Measurements from ENCODE around the gene GADD45G.

Gene GADD45G

GRCh38 chr9:89602978-89603766 is 1.6 kb upstream of the GADD45G start:
- Histone ChIP-seq H3K4me3 (ENCODE audit: low read length in 2 of 2) (peak overlapping the region; percentile 41 to 92), H3K36me3 (ENCODE audit: control insufficient read depth in 2 of 2, insufficient read depth in 2 of 2, low read length in 2 of 2) (peaks cover 0 to 3% of the 10 kb centered on the region in 2 donors), H3K27ac (ENCODE audit: low read length) (peak overlapping the region; percentile 58), H3K9me3 (ENCODE audit: control insufficient read depth in 2 of 2, low read length in 2 of 2) (no peaks in the 10 kb centered on the region), H3K9ac (ENCODE audit: low read length in 2 of 2) (peak overlapping the region; percentile 54 to 55), H3K27me3 (ENCODE audit: control insufficient read depth in 1 of 2, insufficient read depth in 2 of 2, low read length in 2 of 2) (no peaks in the 10 kb centered on the region), H3K4me1 (ENCODE audit: control insufficient read depth, insufficient read depth, low read length) (peaks cover 37% of the 10 kb centered on the region)

GRCh38 chr9:89603767-89604665 is 796 bp upstream of the GADD45G start:
- Histone ChIP-seq H3K36me3 (ENCODE audit: control insufficient read depth in 2 of 2, insufficient read depth in 2 of 2, low read length in 2 of 2) (peaks cover 0 to 3% of the 10 kb centered on the region in 2 donors), H3K27me3 (ENCODE audit: control insufficient read depth in 1 of 2, insufficient read depth in 2 of 2, low read length in 2 of 2) (no peaks in the 10 kb centered on the region), H3K9me3 (ENCODE audit: control insufficient read depth in 2 of 2, low read length in 2 of 2) (no peaks in the 10 kb centered on the region), H3K27ac (ENCODE audit: low read length) (peak overlapping the region; percentile 58), H3K4me3 (ENCODE audit: low read length in 2 of 2) (peak overlapping the region; percentile 41 to 92), H3K4me1 (ENCODE audit: control insufficient read depth, insufficient read depth, low read length) (peaks cover 37% of the 10 kb centered on the region), H3K9ac (ENCODE audit: low read length in 2 of 2) (peak overlapping the region; percentile 54 to 55)

- Histone ChIP-seq H3K4me1 (ENCODE audit: control insufficient read depth, insufficient read depth, low read length) (peaks cover 37% of the 10 kb centered on the region), H3K27me3 (ENCODE audit: control insufficient read depth in 1 of 2, insufficient read depth in 2 of 2, low read length in 2 of 2) (no peaks in the 10 kb centered on the region), H3K9me3 (ENCODE audit: control insufficient read depth in 2 of 2, low read length in 2 of 2) (no peaks in the 10 kb centered on the region), H3K4me3 (ENCODE audit: low read length in 2 of 2) (peak overlapping the region; percentile 86 to 92), H3K36me3 (ENCODE audit: control insufficient read depth in 2 of 2, insufficient read depth in 2 of 2, low read length in 2 of 2) (peaks cover 0 to 3% of the 10 kb centered on the region in 2 donors), H3K27ac (ENCODE audit: low read length) (peak overlapping the region; percentile 95), H3K9ac (ENCODE audit: low read length in 2 of 2) (peak overlapping the region; percentile 85 to 89)
These were observed 745 bp downstream of the GADD45G start for GRCh38 chr9:89605465-89606048.

DNA sequence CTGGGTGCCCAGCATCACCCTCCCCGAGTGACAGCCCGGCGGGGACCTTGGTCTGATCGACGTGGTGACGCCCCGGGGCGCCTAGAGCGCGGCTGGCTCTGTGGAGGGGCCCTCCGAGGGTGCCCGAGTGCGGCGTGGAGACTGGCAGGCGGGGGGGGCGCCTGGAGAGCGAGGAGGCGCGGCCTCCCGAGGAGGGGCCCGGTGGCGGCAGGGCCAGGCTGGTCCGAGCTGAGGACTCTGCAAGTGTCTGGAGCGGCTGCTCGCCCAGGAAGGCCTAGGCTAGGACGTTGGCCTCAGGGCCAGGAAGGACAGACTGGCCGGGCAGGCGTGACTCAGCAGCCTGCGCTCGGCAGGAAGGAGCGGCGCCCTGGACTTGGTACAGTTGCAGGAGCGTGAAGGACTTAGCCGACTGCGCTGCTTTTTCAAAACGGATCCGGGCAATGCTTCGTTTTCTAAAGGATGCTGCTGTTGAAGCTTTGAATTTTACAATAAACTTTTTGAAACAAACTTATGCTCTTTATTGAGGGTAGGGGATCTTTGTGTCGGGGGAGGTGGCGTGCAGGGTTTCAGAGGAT is 1.3 kb downstream of the GADD45G start:
- peaks cover 0 to 3% of the 10 kb centered on the region in 2 donors for H3K36me3 ChIP-seq (ENCODE audit: control insufficient read depth in 2 of 2, insufficient read depth in 2 of 2, low read length in 2 of 2)
- peak overlapping the region; percentile 85 to 89 for H3K9ac ChIP-seq (ENCODE audit: low read length in 2 of 2)
- H3K27ac ChIP-seq (ENCODE audit: low read length) = peak overlapping the region; percentile 95
- H3K9me3 ChIP-seq (ENCODE audit: control insufficient read depth in 2 of 2, low read length in 2 of 2) = no peaks in the 10 kb centered on the region
- peaks cover 37% of the 10 kb centered on the region for H3K4me1 ChIP-seq (ENCODE audit: control insufficient read depth, insufficient read depth, low read length)
- peak overlapping the region; percentile 86 to 92 for H3K4me3 ChIP-seq (ENCODE audit: low read length in 2 of 2)
- no peaks in the 10 kb centered on the region for H3K27me3 ChIP-seq (ENCODE audit: control insufficient read depth in 1 of 2, insufficient read depth in 2 of 2, low read length in 2 of 2)

DNA sequence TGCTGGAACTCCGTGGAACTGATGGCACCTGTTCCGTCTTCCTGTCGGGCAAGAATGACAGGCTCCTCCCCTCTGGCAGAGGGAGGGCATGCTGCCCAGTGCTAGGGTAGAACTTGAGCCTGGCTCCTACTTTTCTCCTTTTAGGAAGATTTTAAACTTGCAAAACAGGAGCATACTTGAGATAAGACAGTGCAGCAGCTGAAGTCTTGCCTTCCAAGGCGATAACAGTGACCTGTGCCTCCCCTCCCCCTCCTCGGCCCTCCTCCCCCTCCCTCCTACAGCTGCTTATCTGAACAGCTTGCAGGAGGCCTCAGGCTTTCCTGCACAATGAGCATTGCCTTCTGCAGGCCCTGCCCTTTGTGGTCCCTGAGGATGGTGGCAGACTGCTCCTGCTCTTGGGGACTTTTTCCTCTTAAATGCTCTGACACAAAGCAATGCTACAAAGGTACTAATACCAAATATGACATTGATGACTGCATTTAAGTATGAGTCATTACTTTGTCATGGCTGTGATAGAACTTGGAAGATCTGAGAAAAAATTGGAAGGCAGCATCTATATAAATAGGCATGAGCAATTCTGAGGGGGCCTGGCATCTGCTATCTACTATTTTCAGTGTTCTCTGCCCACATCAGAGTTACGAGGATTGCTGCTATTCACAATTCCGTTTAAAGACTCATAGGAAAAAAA is 2.0 kb downstream of the GADD45G start:
- no peaks in the 10 kb centered on the region for H3K9me3 ChIP-seq (ENCODE audit: control insufficient read depth in 2 of 2, low read length in 2 of 2)
- peak overlapping the region; percentile 95 for H3K27ac ChIP-seq (ENCODE audit: low read length)
- H3K36me3 ChIP-seq (ENCODE audit: control insufficient read depth in 2 of 2, insufficient read depth in 2 of 2, low read length in 2 of 2) = peaks cover 0 to 3% of the 10 kb centered on the region in 2 donors
- H3K4me3 ChIP-seq (ENCODE audit: low read length in 2 of 2) = peak overlapping the region; percentile 86 to 92
- peaks cover 37% of the 10 kb centered on the region for H3K4me1 ChIP-seq (ENCODE audit: control insufficient read depth, insufficient read depth, low read length)
- H3K27me3 ChIP-seq (ENCODE audit: control insufficient read depth in 1 of 2, insufficient read depth in 2 of 2, low read length in 2 of 2) = no peaks in the 10 kb centered on the region
- H3K9ac ChIP-seq (ENCODE audit: low read length in 2 of 2) = peak overlapping the region; percentile 47 to 89

DNA sequence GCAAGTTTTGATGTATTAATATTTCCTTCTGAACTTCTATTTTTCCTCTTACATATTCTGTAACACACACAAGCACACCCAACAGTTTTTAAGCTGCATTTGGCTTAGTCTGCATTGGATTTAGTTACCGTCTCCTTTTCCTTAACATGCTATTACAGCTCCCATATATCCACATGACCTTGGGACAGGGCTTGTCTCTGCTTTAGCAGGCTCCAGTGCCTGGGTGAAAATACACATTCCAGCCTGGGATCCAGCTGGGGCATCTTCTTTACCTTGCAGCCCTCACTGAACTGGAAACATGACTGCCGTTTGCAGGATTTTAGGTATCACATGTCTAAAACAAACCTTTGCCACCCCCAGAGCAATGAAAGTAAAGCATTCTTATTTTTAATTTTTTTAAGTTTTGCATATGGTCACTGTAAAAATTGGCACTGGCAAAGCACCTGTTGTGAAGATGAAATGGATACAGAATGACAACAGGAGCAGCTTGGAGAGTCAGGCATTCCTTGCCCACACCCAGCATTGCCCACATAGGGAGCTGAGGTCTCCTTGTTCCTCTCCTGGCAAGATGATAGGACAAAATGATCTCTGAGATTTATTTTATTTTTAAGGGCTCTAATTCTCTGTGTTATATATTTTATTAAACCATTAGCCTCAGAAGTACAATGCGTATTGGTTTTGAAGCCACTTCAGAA is 4.0 kb downstream of the GADD45G start:
- H3K27ac ChIP-seq (ENCODE audit: low read length) = no peak overlapping the region

DNA sequence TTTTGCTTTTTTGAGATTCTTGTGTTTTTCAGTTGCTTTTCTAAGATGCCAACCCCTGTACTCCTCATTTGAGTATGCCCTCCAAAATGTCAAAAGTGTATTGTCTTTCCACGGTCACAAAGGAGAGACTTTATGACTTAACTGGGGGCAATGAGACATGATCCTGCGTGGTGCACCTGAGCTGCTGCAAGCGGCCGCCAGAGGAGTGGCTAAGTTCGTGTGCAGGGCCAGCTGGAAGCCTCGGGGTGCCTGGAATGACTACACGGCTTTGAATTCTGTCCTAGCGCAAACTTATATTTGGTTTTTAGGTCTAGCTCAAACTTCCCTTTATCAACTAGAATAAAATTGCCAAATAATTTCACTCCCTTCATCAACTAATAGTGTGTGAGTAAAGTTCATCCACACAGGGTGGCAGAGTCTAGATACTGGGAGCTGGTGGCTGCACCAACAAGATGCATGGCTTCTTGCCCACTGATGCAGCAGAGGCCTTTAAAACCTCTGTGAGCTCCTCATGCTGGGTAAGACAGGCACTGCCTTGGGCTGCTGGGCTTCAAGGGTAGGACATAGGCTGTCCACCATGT is 4.7 kb downstream of the GADD45G start:
- Histone ChIP-seq H3K27ac (ENCODE audit: low read length) (no peak overlapping the region), H3K4me1 (ENCODE audit: control insufficient read depth, insufficient read depth, low read length) (peaks cover 22% of the 10 kb centered on the region), H3K4me3 (ENCODE audit: low read length in 2 of 2) (no peak overlapping the region)

More for the DNA sequence above, 4.0 kb downstream of the GADD45G start:
- H3K9ac ChIP-seq (ENCODE audit: low read length in 2 of 2) = no peak overlapping the region
- H3K4me1 ChIP-seq (ENCODE audit: control insufficient read depth, insufficient read depth, low read length) = peaks cover 27% of the 10 kb centered on the region
- no peaks in the 10 kb centered on the region for H3K9me3 ChIP-seq (ENCODE audit: control insufficient read depth in 2 of 2, low read length in 2 of 2)
- H3K4me3 ChIP-seq (ENCODE audit: low read length in 2 of 2) = no peak overlapping the region
- peaks cover 0 to 3% of the 10 kb centered on the region in 2 donors for H3K36me3 ChIP-seq (ENCODE audit: control insufficient read depth in 2 of 2, insufficient read depth in 2 of 2, low read length in 2 of 2)
- H3K27me3 ChIP-seq (ENCODE audit: control insufficient read depth in 1 of 2, insufficient read depth in 2 of 2, low read length in 2 of 2) = no peaks in the 10 kb centered on the region

DNA sequence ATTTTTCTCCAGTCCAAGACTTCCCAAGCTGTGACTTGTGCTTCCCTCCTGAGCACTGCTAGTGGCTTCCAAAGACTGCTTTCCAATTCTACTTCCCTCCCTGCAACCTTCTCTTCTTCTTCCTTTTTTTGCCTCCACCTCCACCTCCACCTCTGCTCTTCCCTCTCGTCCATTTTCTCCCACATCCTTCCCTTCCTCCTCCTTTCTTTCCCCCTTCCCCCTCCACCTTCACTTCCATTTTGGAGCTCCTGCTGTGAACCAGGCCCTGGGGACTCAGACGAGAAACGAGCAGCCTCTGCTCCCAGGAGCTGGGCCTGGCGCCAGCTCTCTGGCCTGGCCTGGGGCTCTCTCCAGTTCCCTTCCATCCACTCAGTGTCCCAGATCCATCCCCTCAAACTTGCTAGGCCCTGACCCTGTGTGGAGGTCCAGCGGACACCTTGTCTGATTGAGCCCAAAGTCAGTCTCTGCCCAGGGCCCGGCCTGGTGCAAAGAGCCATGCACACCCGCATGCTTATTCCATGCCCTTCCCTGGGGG is 5.6 kb downstream of the GADD45G start:
- no peak overlapping the region for H3K4me3 ChIP-seq (ENCODE audit: low read length in 2 of 2)
- H3K9ac ChIP-seq (ENCODE audit: low read length in 2 of 2) = no peak overlapping the region
- H3K4me1 ChIP-seq (ENCODE audit: control insufficient read depth, insufficient read depth, low read length) = peaks cover 20% of the 10 kb centered on the region
- no peak overlapping the region for H3K27ac ChIP-seq (ENCODE audit: low read length)
- H3K36me3 ChIP-seq (ENCODE audit: control insufficient read depth in 2 of 2, insufficient read depth in 2 of 2, low read length in 2 of 2) = peaks cover 0 to 3% of the 10 kb centered on the region in 2 donors
- no peaks in the 10 kb centered on the region for H3K27me3 ChIP-seq (ENCODE audit: control insufficient read depth in 1 of 2, insufficient read depth in 2 of 2, low read length in 2 of 2)
- no peaks in the 10 kb centered on the region for H3K9me3 ChIP-seq (ENCODE audit: control insufficient read depth in 2 of 2, low read length in 2 of 2)

More for the DNA sequence above, 4.7 kb downstream of the GADD45G start:
- Histone ChIP-seq H3K9me3 (ENCODE audit: control insufficient read depth in 2 of 2, low read length in 2 of 2) (no peaks in the 10 kb centered on the region), H3K27me3 (ENCODE audit: control insufficient read depth in 1 of 2, insufficient read depth in 2 of 2, low read length in 2 of 2) (no peaks in the 10 kb centered on the region), H3K36me3 (ENCODE audit: control insufficient read depth in 2 of 2, insufficient read depth in 2 of 2, low read length in 2 of 2) (peaks cover 0 to 3% of the 10 kb centered on the region in 2 donors), H3K9ac (ENCODE audit: low read length in 2 of 2) (no peak overlapping the region)

DNA sequence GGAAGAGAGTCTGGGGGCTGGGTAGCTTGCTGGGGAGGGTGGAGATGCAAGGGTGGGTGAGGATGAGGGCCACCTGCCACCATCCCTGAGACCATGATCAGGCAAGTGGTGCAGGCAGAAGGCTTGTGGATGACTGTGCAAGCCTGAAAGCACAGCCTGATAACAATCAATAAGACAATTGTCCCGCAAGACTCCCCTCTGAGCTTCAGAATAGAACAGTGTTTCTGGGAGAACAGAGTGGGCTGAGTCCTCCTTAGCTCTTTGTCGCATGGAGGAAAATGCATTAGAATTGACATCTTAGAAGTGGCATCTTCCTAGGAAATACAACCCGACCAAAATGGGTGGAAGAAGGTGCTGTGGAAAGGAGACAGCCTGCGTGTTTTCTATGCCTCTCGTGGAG is 6.6 kb downstream of the GADD45G start:
- Histone ChIP-seq H3K36me3 (ENCODE audit: control insufficient read depth in 2 of 2, insufficient read depth in 2 of 2, low read length in 2 of 2) (peaks cover 0 to 3% of the 10 kb centered on the region in 2 donors), H3K27ac (ENCODE audit: low read length) (no peak overlapping the region), H3K27me3 (ENCODE audit: control insufficient read depth in 1 of 2, insufficient read depth in 2 of 2, low read length in 2 of 2) (no peaks in the 10 kb centered on the region), H3K9me3 (ENCODE audit: control insufficient read depth in 2 of 2, low read length in 2 of 2) (no peaks in the 10 kb centered on the region), H3K4me1 (ENCODE audit: control insufficient read depth, insufficient read depth, low read length) (peaks cover 12% of the 10 kb centered on the region), H3K4me3 (ENCODE audit: low read length in 2 of 2) (no peak overlapping the region), H3K9ac (ENCODE audit: low read length in 2 of 2) (no peak overlapping the region)

All from stomach smooth muscle (tissue), 2 donors.